Glutamatergic neuron (in vitro differentiated cells): Measurements from ENCODE around the gene GALNT2. TPM values are rescaled to one million over a fixed set of nuclear protein-coding genes. Genes with fewer than 3 reads are reported as not detected.

Experiments
- DNase-seq: peaks from one replicate; pipeline ENCODE4 v3.0.0; 2022
- H3K27ac Mint-ChIP-seq: one replicate; pipeline ENCODE4 v1.8.0; 2020; ENCODE audit warnings: mild to moderate bottlenecking, mixed read lengths, inconsistent platforms; ENCODE audit not compliant: unreplicated experiment
- H3K27me3 Mint-ChIP-seq: one replicate; pipeline ENCODE4 v1.8.0; 2020; ENCODE audit warnings: mild to moderate bottlenecking, moderate library complexity, mixed read lengths, inconsistent platforms; ENCODE audit not compliant: unreplicated experiment
- H3K36me3 Mint-ChIP-seq: one replicate; pipeline ENCODE4 v1.8.0; 2020; ENCODE audit warnings: mild to moderate bottlenecking, mixed read lengths, inconsistent platforms; ENCODE audit not compliant: unreplicated experiment
- H3K4me1 Mint-ChIP-seq: one replicate; pipeline ENCODE4 v1.8.0; 2020; ENCODE audit warnings: mild to moderate bottlenecking, low read depth, mixed read lengths, inconsistent platforms; ENCODE audit not compliant: unreplicated experiment
- H3K4me3 Mint-ChIP-seq: one replicate; pipeline ENCODE4 v1.8.0; 2020; ENCODE audit warnings: mild to moderate bottlenecking, mixed read lengths, inconsistent platforms; ENCODE audit not compliant: unreplicated experiment
- H3K9me3 Mint-ChIP-seq: one replicate; pipeline ENCODE4 v1.8.0; 2020; ENCODE audit warnings: mild to moderate bottlenecking, moderate library complexity, mixed read lengths, inconsistent platforms; ENCODE audit not compliant: unreplicated experiment
- total RNA-seq: library from RNA; stranded (reverse); fragmentation: NEBNext Ultra II Directional; extraction: Animal tissue kit (Norgen Biotek cat#: 25700); gene quantifications from one replicate; pipeline ENCODE4 v1.2.1, GENCODE V29; 2021; ENCODE audit not compliant: unreplicated experiment
- TF ChIP-seq, protein P1 (sequence below): fragments of 200-600 bp; sonication (generic); IDR thresholded peaks from one replicate; pipeline ENCODE4 v1.5.0; 2021; ENCODE audit not compliant: partially characterized antibody, unreplicated experiment

The GALNT2 gene
- total RNA-seq, 1 donor from 2014 or later = 35.2 TPM

DNA sequence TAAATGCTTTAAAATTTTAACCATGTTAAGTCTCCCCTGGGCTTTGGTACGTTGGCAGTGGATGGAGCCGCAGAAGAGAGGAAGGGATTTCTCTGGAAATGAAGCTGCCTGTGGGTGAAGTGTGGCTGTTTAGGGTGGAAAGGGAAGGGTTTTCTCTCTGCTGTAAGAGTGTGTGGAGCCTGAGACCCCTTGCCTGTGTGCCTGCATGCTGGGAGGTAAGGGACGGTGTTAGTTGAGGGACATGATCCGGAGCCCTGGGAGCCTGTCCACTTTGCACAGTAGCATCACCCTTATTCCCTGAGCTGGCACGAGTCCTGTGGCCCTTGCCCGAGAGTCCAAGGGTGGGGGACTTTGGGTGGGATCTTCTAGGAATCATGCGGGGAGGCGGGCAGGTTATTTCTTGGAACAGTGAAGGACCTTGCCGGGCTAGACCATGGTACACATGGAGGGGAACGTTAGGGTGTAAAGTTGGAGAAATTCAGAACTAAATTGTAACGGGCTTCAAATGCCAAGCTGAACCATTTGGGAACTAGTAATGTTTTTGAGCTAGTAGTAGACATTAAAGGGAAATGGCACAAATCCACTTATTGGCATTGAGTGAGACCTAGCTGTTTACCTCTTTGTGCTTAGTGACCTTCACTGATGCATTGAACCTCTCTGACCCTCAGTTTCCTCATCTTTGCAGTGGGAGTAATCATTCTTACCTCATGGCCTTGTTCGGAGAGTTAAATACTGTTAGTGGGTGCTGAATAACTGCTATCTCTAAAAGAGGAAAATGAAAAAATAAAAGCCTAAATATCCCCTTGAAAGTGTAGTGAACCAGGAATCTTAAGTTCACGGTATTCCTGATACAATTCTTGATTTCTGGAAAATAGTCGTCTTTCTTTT, 3.5 kb downstream of the GALNT2 start:
- no peaks in the 10 kb centered on the region for H3K36me3 Mint-ChIP-seq
- peaks cover 6% of the 10 kb centered on the region for H3K27me3 Mint-ChIP-seq
- peaks cover 12% of the 10 kb centered on the region for H3K4me1 Mint-ChIP-seq
- no peak for DNase-seq
- H3K4me3 Mint-ChIP-seq = no peak overlapping the region
- H3K27ac Mint-ChIP-seq = no peak overlapping the region
- TF ChIP-seq, protein P1, sequence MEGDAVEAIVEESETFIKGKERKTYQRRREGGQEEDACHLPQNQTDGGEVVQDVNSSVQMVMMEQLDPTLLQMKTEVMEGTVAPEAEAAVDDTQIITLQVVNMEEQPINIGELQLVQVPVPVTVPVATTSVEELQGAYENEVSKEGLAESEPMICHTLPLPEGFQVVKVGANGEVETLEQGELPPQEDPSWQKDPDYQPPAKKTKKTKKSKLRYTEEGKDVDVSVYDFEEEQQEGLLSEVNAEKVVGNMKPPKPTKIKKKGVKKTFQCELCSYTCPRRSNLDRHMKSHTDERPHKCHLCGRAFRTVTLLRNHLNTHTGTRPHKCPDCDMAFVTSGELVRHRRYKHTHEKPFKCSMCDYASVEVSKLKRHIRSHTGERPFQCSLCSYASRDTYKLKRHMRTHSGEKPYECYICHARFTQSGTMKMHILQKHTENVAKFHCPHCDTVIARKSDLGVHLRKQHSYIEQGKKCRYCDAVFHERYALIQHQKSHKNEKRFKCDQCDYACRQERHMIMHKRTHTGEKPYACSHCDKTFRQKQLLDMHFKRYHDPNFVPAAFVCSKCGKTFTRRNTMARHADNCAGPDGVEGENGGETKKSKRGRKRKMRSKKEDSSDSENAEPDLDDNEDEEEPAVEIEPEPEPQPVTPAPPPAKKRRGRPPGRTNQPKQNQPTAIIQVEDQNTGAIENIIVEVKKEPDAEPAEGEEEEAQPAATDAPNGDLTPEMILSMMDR = no peak
- peaks cover 7% of the 10 kb centered on the region for H3K9me3 Mint-ChIP-seq

DNA sequence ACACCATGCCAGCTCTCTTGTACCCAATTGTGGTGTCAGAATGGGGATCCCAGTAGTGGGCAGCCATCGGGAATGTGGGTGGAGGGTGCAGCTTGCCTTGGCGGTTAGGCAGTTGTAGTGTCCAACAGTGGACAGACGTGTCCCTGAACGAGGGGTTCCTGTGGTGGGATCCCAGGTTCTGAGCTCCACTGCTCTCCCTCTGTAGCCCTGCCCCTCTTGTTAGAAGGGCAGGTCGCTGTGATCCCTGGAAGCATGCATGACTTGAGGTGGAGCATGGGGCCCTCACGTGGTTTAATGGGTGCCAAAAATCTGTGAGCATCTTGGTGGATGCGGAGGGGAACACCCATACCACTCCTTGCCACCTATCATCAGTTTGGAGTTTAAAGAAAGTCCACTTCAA, 4.3 kb downstream of the GALNT2 start:
- Mint-ChIP-seq H3K9me3 (peaks cover 6% of the 10 kb centered on the region), H3K4me1 (peaks cover 14% of the 10 kb centered on the region), H3K27me3 (peaks cover 5% of the 10 kb centered on the region), H3K27ac (no peak overlapping the region), H3K36me3 (no peaks in the 10 kb centered on the region), H3K4me3 (no peak overlapping the region)
- DNase-seq = no peak
- TF ChIP-seq, protein P1 = no peak

DNA sequence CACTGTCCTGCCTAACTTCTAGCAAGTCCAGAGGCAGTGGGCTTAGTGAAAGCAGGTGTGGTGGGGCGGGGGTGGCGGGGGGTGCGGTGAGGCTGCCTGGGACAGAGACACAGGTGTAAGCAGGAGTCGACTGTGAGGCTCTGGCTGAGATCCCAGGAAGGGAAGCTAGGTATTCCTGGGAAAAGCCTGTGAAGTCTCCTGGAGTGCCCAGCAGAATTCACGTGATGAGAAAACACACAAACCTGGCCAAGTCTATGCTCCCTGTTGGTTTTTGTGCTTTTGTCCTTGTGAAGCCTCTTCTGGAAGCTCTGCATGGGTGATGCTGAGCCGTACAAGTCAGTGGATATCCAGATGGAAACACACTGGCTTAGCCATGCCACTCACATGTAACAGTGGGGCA, 5.3 kb downstream of the GALNT2 start:
- peaks cover 3% of the 10 kb centered on the region for H3K27me3 Mint-ChIP-seq
- peaks cover 4% of the 10 kb centered on the region for H3K9me3 Mint-ChIP-seq
- H3K27ac Mint-ChIP-seq = no peak overlapping the region
- TF ChIP-seq, protein P1 = no peak
- no peak for DNase-seq
- H3K36me3 Mint-ChIP-seq = no peaks in the 10 kb centered on the region
- H3K4me1 Mint-ChIP-seq = peaks cover 16% of the 10 kb centered on the region
- H3K4me3 Mint-ChIP-seq = no peak overlapping the region

DNA sequence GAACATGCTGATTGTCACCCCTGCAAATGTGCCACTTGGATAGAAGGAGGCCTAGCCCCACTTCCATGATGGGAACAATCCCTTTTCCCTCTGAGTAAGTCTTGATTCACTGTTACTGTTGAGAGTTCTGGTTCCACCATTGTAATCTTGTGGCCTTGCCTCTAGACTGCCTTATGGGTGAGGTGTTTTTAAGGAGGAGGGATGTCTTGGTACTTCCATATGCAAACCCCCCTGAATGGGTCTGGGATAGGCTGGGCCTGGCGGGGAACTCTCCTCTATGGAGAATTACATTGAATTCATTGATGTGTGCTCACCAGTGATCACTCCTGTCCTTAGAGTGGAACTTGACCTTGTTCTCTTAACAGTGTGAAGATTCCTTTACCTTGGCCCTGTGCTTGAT, 5.8 kb downstream of the GALNT2 start:
- H3K4me1 Mint-ChIP-seq = peaks cover 16% of the 10 kb centered on the region
- H3K27ac Mint-ChIP-seq = no peak overlapping the region
- TF ChIP-seq, protein P1 = no peak
- DNase-seq = no peak
- peaks cover 3% of the 10 kb centered on the region for H3K27me3 Mint-ChIP-seq
- H3K36me3 Mint-ChIP-seq = no peaks in the 10 kb centered on the region
- no peak overlapping the region for H3K4me3 Mint-ChIP-seq
- peaks cover 4% of the 10 kb centered on the region for H3K9me3 Mint-ChIP-seq

DNA sequence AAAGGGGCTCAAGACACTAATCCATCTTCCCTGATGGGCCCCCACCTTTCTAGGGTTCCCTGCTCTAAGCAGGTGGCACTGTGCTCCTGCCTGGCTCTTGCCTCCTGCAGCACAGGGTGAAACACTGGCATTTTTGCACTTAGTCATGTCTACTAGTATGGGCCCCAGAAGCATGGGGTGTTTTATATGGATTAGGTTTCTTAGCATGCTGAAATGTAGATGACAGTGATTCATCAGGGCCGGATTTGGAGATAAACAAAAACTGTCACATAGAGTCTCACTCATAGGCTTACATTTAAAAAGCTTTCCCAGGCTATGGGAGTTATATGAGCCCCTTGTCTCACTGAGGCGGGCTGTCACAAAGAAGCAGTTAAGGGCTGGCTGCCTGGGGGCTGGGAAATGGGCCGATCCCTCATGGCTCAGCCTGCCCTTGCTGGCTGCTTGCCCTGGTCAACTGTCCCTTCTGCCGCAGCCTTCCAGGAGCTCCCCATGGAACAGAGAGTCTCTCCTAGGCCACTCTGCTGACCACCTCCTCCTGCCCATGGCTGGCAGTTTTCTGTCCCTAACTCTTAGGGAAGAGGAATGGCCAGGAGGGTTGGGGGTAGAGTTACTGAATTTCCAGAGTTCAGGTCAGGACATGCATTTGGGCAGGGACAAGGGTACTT, 6.5 kb downstream of the GALNT2 start:
- H3K9me3 Mint-ChIP-seq = peaks cover 3% of the 10 kb centered on the region
- H3K4me3 Mint-ChIP-seq = no peak overlapping the region
- DNase-seq = no peak
- no peak overlapping the region for H3K27ac Mint-ChIP-seq
- TF ChIP-seq, protein P1 = no peak
- H3K27me3 Mint-ChIP-seq = peaks cover 3% of the 10 kb centered on the region
- H3K4me1 Mint-ChIP-seq = peaks cover 15% of the 10 kb centered on the region
- no peaks in the 10 kb centered on the region for H3K36me3 Mint-ChIP-seq
